ENCODE measurements around the gene PIH1D2. TPM values are rescaled to one million over a fixed set of nuclear protein-coding genes. Genes with fewer than 3 reads are reported as not detected.

PIH1D2 gene
- total and polyA plus RNA-seq, 2 of the 8 experiments (the other 6 are each of a cell fraction or from before 2014, with no cell fraction given), result 0.53 to 0.73 TPM

DNA sequence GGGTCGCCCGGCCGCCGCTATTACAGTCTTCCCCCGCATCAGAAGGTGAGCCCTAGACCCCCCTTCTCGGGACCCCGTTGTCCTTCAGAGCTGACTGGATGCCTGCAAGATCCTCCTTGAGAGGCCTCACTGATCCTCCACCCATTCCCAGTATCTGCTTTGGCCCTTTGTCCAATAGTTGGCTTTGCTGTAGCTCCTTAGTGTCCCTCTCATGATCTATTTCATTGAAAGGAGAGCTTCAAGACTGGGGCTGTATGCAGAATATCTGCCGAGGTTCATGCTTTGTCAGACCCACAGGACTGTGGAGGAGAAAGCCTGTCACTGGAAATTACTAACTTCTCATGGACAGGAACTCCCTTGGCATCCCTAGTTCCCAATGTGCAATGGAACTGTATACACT is 48.1 kb downstream of the PIH1D2 start:
- Histone ChIP-seq H3K79me1 (ENCODE audit: low read depth, low read length) (no peaks in the 10 kb centered on the region), H2BK120ac (replicated peaks; ENCODE audit: low read depth, low read length) (no peak overlapping the region), H3K27ac (ENCODE audit: low read depth, low read length) (peak overlapping the region; percentile 92; the same call in 1 of the 2 replicates), H3K23ac (ENCODE audit: insufficient read length) (no peak overlapping the region), H2BK20ac (ENCODE audit: low read length) (no peak overlapping the region), H3K9me3 (ENCODE audit: insufficient read depth in 2 of 2, low read depth in 1 of 2, low read length in 1 of 2) (no peaks in the 10 kb centered on the region), H2AK5ac (ENCODE audit: low read depth, low read length) (no peak overlapping the region), H3K9ac (replicated peaks in 1 of 4; ENCODE audit: extremely low read depth in 1 of 4, low read depth in 3 of 4, low read length in 3 of 4) (peak overlapping the region; percentile 74 to 93 (median 89)), H4K91ac (replicated peaks; ENCODE audit: insufficient read length, low read length) (no peak overlapping the region), H2AFZ (ENCODE audit: low read length) (peak overlapping the region; percentile 20; the same call in 1 of the 2 replicates), H2BK15ac (ENCODE audit: low read length) (no peak overlapping the region), H4K8ac (ENCODE audit: extremely low read depth, insufficient read depth, low read length) (peak overlapping the region; percentile 87), H3K18ac (ENCODE audit: extremely low read depth, low read length) (no peak overlapping the region), H3K27me3 (replicated peaks in 1 of 4; ENCODE audit: control insufficient read depth in 3 of 4, extremely low read depth in 1 of 4, insufficient read depth in 3 of 4, low read length in 3 of 4) (no peaks in the 10 kb centered on the region), H3K14ac (ENCODE audit: insufficient read length) (no peak overlapping the region), H3K56ac (replicated peaks; ENCODE audit: insufficient read length, low read depth, low read length) (peak overlapping the region; percentile 90), H2BK5ac (ENCODE audit: low read depth, low read length) (peak overlapping the region; percentile 95; the same call in 1 of the 2 replicates), H2BK12ac (ENCODE audit: low read depth, low read length) (no peak overlapping the region), H4K5ac (ENCODE audit: insufficient read length, low read depth, low read length) (peak overlapping the region; percentile 66), H3K4ac (replicated peaks; ENCODE audit: insufficient read length, low read depth, low read length) (no peak overlapping the region), H3K36me3 (ENCODE audit: control insufficient read depth in 2 of 4, insufficient read depth in 4 of 4, low read length in 3 of 4) (peaks cover 13 to 27% (median 26%) of the 10 kb centered on the region in 4 experiments), H3K4me1 (replicated peaks in 1 of 4; ENCODE audit: control insufficient read depth in 3 of 4, insufficient read depth in 4 of 4, low read length in 3 of 4) (peaks cover 0 to 3% (median 1%) of the 10 kb centered on the region in 4 experiments; a peak in 1 of 7 replicates), H4K20me1 (replicated peaks in 1 of 2; ENCODE audit: control insufficient read depth in 1 of 2, insufficient read depth in 2 of 2, low read length in 2 of 2) (peaks cover 0 to 2% of the 10 kb centered on the region in 2 experiments), H3K4me3 (ENCODE audit: extremely low read depth in 1 of 4, insufficient read depth in 2 of 4, low read depth in 3 of 4, low read length in 4 of 4) (peak overlapping the region; percentile 78 to 97 (median 91)), H3K79me2 (ENCODE audit: control insufficient read depth in 1 of 2, insufficient read depth in 2 of 2, low read length in 2 of 2) (peaks cover 5 to 10% of the 10 kb centered on the region in 2 experiments), H3K4me2 (ENCODE audit: insufficient read depth in 1 of 2, low read depth in 2 of 2, low read length in 2 of 2) (peak overlapping the region; percentile 70 to 82), H3K23me2 (ENCODE audit: low read depth, low read length) (peaks cover 10% of the 10 kb centered on the region)
- DNase-seq (ENCODE audit: low read depth in 1 of 2, low spot score in 2 of 2) (no peak), FAIRE-seq (no peak)
- POLR2A ChIA-PET (ENCODE audit: partially characterized antibody), result interaction anchor here (1.1 to 1.3 kb wide), 4 partner anchors 19 to 61 kb away, joined by 3 to 4 read pairs (median 3); partner anchors contain the start of genes SDHD and TIMM8B
- WGBS, 2 experiments (ENCODE audit: extremely low coverage in 1 of 2, insufficient coverage in 1 of 2, insufficient read length in 1 of 2, insufficient replicate concordance in 2 of 2, low coverage in 1 of 2, low lambda C conversion rate in 2 of 2, missing lambda C conversion rate in 1 of 2), result 3% methylated on average over 8 of the region's 8 CpGs; no CpG with 5 or more reads in 1 of the 2 experiments
- peak; percentile 6 for TF ChIP-seq SAP30 (IDR thresholded peaks at IDR 0.05; ENCODE audit: insufficient read depth, insufficient replicate concordance, low read length)
- no peak for TF ChIP-seq NRF1 (IDR thresholded peaks at IDR 0.05; ENCODE audit: low read depth, low read length)
- CTCF ChIA-PET (ENCODE audit: partially characterized antibody), result interaction anchor here (1.1 to 1.6 kb wide), 3 partner anchors 21 to 88 kb away, joined by 3 to 8 read pairs (median 4); no protein-coding TSS in a partner anchor

Data from H1 (cell line).